HG02642 (cell line): ENCODE results near the gene SRGAP1.

ENCODE experiments used
- ATAC-seq: cut with Tn5 transposase; IDR thresholded peaks from one replicate; pipeline ENCODE4 v1.9.1; 2021; ENCODE audit warnings: mild to moderate bottlenecking; ENCODE audit not compliant: unreplicated experiment, poor library complexity

Gene SRGAP1

GRCh38 chr12:63924781-63925180 is 80.3 kb downstream of the SRGAP1 start:
- no peak for ATAC-seq

GRCh38 chr12:63927511-63927910 is 83.0 kb downstream of the SRGAP1 start:
- ATAC-seq = no peak

- ATAC-seq = peak; percentile 50
These were observed 83.8 kb downstream of the SRGAP1 start for GRCh38 chr12:63928305-63928704.

GRCh38 chr12:63929426-63929825 is 84.9 kb downstream of the SRGAP1 start:
- ATAC-seq = no peak

GRCh38 chr12:63930971-63931370 is 86.5 kb downstream of the SRGAP1 start:
- ATAC-seq = no peak

- no peak for ATAC-seq
These were observed 87.2 kb downstream of the SRGAP1 start for GRCh38 chr12:63931703-63932102.

GRCh38 chr12:63934936-63935335 is 90.4 kb downstream of the SRGAP1 start:
- no peak for ATAC-seq

- ATAC-seq = no peak
These were observed 90.9 kb downstream of the SRGAP1 start for GRCh38 chr12:63935361-63935760.

GRCh38 chr12:63937378-63938316 is 93.1 kb downstream of the SRGAP1 start:
- no peak for ATAC-seq

GRCh38 chr12:63940310-63941005 is 96.0 kb downstream of the SRGAP1 start:
- ATAC-seq = no peak

- ATAC-seq = no peak
These were observed 96.8 kb downstream of the SRGAP1 start for GRCh38 chr12:63941166-63941800.

- ATAC-seq = no peak
These were observed 97.4 kb downstream of the SRGAP1 start for GRCh38 chr12:63941879-63942278.

GRCh38 chr12:63942464-63943241 is 98.2 kb downstream of the SRGAP1 start:
- ATAC-seq = no peak

GRCh38 chr12:63944034-63944579 is 99.6 kb downstream of the SRGAP1 start:
- no peak for ATAC-seq

- ATAC-seq = no peak
These were observed 100.2 kb downstream of the SRGAP1 start for GRCh38 chr12:63944586-63945228.

- no peak for ATAC-seq
These were observed 101.3 kb downstream of the SRGAP1 start for GRCh38 chr12:63945777-63946176.

GRCh38 chr12:63948211-63948610 is 103.7 kb downstream of the SRGAP1 start:
- ATAC-seq = no peak

- ATAC-seq = no peak
These were observed 105.4 kb downstream of the SRGAP1 start for GRCh38 chr12:63949902-63950301.

GRCh38 chr12:63952995-63953394 is 108.5 kb downstream of the SRGAP1 start:
- ATAC-seq = no peak
